ENCODE results near the gene NSRP1. TPM values are rescaled to one million over a fixed set of nuclear protein-coding genes. Genes with fewer than 3 reads are reported as not detected.

The NSRP1 gene
- total RNA-seq, 2 donors from 2014 or later = 28.5 to 35.6 TPM

DNA sequence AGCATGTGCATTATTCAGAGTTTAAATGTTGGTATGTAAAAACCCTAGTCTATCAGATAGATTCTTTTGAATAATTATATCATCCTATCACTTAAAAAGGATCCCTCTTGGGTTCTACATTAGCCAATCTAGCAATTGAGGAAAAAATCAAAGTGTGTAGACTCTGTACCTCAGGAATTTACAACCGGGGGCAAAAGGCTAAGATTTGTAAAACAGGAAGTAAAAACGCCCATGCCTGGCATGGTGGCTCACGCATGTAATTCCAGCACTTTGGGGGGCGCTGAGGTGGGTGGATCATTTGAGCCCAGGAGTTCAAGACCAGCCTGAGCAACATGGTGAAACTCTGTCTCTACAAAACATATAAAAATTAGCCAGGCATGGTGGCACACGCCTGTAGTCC lies 60.2 kb downstream of the NSRP1 start:
- no peak overlapping the region for H3K9ac ChIP-seq (ENCODE audit: extremely low read depth, low read length, poor library complexity, severe bottlenecking)
- peaks cover 55% of the 10 kb centered on the region for H3K36me3 Mint-ChIP-seq (ENCODE audit: low read depth)
- H3K4me1 ChIP-seq (ENCODE audit: control insufficient read depth, insufficient read depth, low read length) = no peaks in the 10 kb centered on the region
- H3K4me3 ChIP-seq (ENCODE audit: low read length) = no peak overlapping the region
- H3K4me1 Mint-ChIP-seq = no peaks in the 10 kb centered on the region
- H3K36me3 ChIP-seq (ENCODE audit: control insufficient read depth, insufficient read depth, low read length) = peaks cover 82% of the 10 kb centered on the region
- H3K4me3 Mint-ChIP-seq = no peak overlapping the region
- H3K27ac Mint-ChIP-seq = no peak overlapping the region
- TF ChIP-seq, protein P1, sequence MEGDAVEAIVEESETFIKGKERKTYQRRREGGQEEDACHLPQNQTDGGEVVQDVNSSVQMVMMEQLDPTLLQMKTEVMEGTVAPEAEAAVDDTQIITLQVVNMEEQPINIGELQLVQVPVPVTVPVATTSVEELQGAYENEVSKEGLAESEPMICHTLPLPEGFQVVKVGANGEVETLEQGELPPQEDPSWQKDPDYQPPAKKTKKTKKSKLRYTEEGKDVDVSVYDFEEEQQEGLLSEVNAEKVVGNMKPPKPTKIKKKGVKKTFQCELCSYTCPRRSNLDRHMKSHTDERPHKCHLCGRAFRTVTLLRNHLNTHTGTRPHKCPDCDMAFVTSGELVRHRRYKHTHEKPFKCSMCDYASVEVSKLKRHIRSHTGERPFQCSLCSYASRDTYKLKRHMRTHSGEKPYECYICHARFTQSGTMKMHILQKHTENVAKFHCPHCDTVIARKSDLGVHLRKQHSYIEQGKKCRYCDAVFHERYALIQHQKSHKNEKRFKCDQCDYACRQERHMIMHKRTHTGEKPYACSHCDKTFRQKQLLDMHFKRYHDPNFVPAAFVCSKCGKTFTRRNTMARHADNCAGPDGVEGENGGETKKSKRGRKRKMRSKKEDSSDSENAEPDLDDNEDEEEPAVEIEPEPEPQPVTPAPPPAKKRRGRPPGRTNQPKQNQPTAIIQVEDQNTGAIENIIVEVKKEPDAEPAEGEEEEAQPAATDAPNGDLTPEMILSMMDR (conservative IDR thresholded peaks at IDR 0.05) = no peak
- H3K27ac ChIP-seq (ENCODE audit: low read depth, low read length) = no peak overlapping the region
- DNase-seq = no peak
- no peaks in the 10 kb centered on the region for H3K27me3 ChIP-seq (ENCODE audit: control insufficient read depth, insufficient read depth, low read length, poor library complexity, severe bottlenecking)
- 85 to 96% methylated on average over 5 of the region's 5 CpGs for WGBS, 2 experiments (ENCODE audit: insufficient coverage in 1 of 2, insufficient read length in 1 of 2)
- no peaks in the 10 kb centered on the region for H3K9me3 ChIP-seq (ENCODE audit: control insufficient read depth, low read length)
- H3K27me3 Mint-ChIP-seq (ENCODE audit: insufficient read depth) = no peaks in the 10 kb centered on the region
- H3K9me3 Mint-ChIP-seq = no peaks in the 10 kb centered on the region

DNA sequence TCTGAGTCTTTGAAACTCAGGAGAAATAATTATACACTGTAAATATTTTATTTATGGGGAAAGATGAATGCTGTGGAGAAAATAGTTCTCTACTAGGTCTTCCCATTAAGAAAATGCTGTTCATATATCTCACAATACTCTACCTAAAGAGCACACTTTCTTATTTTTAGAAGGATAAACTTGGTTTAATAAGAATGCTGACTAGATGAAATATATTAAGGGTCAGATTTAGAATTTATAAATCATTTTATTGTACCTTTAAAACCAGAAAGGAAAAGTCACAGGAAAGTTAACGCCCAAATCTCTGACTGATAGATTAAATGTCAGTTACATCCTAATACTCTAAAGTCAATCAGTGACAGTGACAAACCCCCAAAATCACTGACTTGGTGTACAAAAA lies 70.1 kb downstream of the NSRP1 start:
- Mint-ChIP-seq H3K4me1 (no peaks in the 10 kb centered on the region), H3K27me3 (ENCODE audit: insufficient read depth) (no peaks in the 10 kb centered on the region), H3K27ac (no peak overlapping the region), H3K9me3 (no peaks in the 10 kb centered on the region), H3K36me3 (ENCODE audit: low read depth) (peaks cover 31% of the 10 kb centered on the region), H3K4me3 (no peak overlapping the region)
- peaks cover 58% of the 10 kb centered on the region for H3K36me3 ChIP-seq (ENCODE audit: control insufficient read depth, insufficient read depth, low read length)
- H3K27me3 ChIP-seq (ENCODE audit: control insufficient read depth, insufficient read depth, low read length, poor library complexity, severe bottlenecking) = no peaks in the 10 kb centered on the region
- DNase-seq = no peak
- TF ChIP-seq, protein P1 (conservative IDR thresholded peaks at IDR 0.05) = no peak
- no peak overlapping the region for H3K27ac ChIP-seq (ENCODE audit: low read depth, low read length)
- 89% methylated on average over 1 of the region's 1 CpG; no CpG with 5 or more reads in 1 of the 2 experiments for WGBS, 2 experiments (ENCODE audit: insufficient coverage in 1 of 2, insufficient read length in 1 of 2)
- no peaks in the 10 kb centered on the region for H3K9me3 ChIP-seq (ENCODE audit: control insufficient read depth, low read length)
- no peaks in the 10 kb centered on the region for H3K4me1 ChIP-seq (ENCODE audit: control insufficient read depth, insufficient read depth, low read length)
- no peak overlapping the region for H3K9ac ChIP-seq (ENCODE audit: extremely low read depth, low read length, poor library complexity, severe bottlenecking)
- no peak overlapping the region for H3K4me3 ChIP-seq (ENCODE audit: low read length)

DNA sequence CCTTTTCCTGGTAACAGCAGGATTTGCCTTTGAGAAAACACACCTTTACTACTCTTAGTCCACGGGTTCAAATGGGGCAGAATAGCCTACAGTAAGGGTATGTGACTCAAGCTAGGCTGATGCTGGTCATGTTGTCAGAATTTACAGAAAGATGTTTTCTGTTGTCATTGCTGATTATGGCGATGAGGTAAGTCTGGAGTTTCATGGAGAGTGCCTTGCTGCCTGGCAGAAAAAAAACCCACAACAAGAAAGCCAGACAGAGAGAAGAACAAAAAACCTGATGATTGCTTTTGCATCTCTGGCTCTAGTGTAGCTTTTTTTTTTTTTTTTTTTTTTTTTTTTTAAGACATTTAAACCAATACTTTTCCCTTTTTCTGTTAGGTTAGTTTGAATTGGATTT lies 71.0 kb downstream of the NSRP1 start:
- Histone ChIP-seq H3K9me3 (ENCODE audit: control insufficient read depth, low read length) (no peaks in the 10 kb centered on the region), H3K27ac (ENCODE audit: low read depth, low read length) (no peak overlapping the region), H3K27me3 (ENCODE audit: control insufficient read depth, insufficient read depth, low read length, poor library complexity, severe bottlenecking) (no peaks in the 10 kb centered on the region), H3K4me3 (ENCODE audit: low read length) (no peak overlapping the region), H3K4me1 (ENCODE audit: control insufficient read depth, insufficient read depth, low read length) (no peaks in the 10 kb centered on the region), H3K36me3 (ENCODE audit: control insufficient read depth, insufficient read depth, low read length) (peaks cover 51% of the 10 kb centered on the region), H3K9ac (ENCODE audit: extremely low read depth, low read length, poor library complexity, severe bottlenecking) (no peak overlapping the region)
- no peak overlapping the region for H3K4me3 Mint-ChIP-seq
- WGBS, 2 experiments (ENCODE audit: insufficient coverage in 1 of 2, insufficient read length in 1 of 2) = 84 to 100% methylated on average over 1 to 2 of the region's 2 CpGs
- DNase-seq = no peak
- H3K27ac Mint-ChIP-seq = no peak overlapping the region
- TF ChIP-seq, protein P1 (conservative IDR thresholded peaks at IDR 0.05) = no peak
- no peaks in the 10 kb centered on the region for H3K27me3 Mint-ChIP-seq (ENCODE audit: insufficient read depth)
- no peaks in the 10 kb centered on the region for H3K9me3 Mint-ChIP-seq
- no peaks in the 10 kb centered on the region for H3K4me1 Mint-ChIP-seq
- H3K36me3 Mint-ChIP-seq (ENCODE audit: low read depth) = peaks cover 29% of the 10 kb centered on the region

All from endodermal cell (in vitro differentiated cells).